Coronary artery (tissue), 2 donors: Measurements from ENCODE around the gene TSPAN17.

Experiments used
- DNase-seq: peaks from one replicate; pipeline ENCODE4 v3.0.0-alpha.2; 2017; ENCODE audit warnings: low spot score
- H3K27ac ChIP-seq, 2 donors: fragments of 200-600 bp; sonication (generic); one replicate each; pipeline ENCODE4 v1.5.1; 2016 to 2019
- H3K4me3 ChIP-seq: fragments of 200-600 bp; sonication (generic); 2 replicates; pipeline ENCODE4 v1.5.1; 2016; ENCODE audit warnings: mild to moderate bottlenecking, moderate library complexity
- CTCF ChIP-seq: fragments of 200-600 bp; sonication (generic); IDR thresholded peaks from one replicate; pipeline ENCODE4 v1.5.1; 2019; ENCODE audit warnings: antibody characterized with exemption

Gene TSPAN17

GRCh38 chr5:176628406-176629228 lies 18.7 kb upstream of the TSPAN17 start:
- no peak for TF ChIP-seq CTCF
- Histone ChIP-seq H3K27ac (no peak overlapping the region), H3K4me3 (no peak overlapping the region)
- no peak for DNase-seq

GRCh38 chr5:176629317-176629852 lies 17.9 kb upstream of the TSPAN17 start:
- H3K4me3 ChIP-seq, result peak overlapping the region; percentile 63

GRCh38 chr5:176629853-176630680 lies 17.2 kb upstream of the TSPAN17 start, which contains the start of the genes EIF4E1B and SNCB:
Gene EIF4E1B, plus strand, starts transcription at chr5:176630675. Its CDS starts 12,113 bp downstream, at chr5:176642788.
Gene SNCB, minus strand, starts transcription at chr5:176630534. Its CDS starts 880 bp downstream, at chr5:176629654.
- no peak for TF ChIP-seq CTCF
- Histone ChIP-seq H3K27ac (no peak within 1 kb of the TSS), H3K4me3 (peak within 1 kb of the TSS; percentile 63)
- no peak for DNase-seq

More at GRCh38 chr5:176629317-176629852, 17.9 kb upstream of the TSPAN17 start:
- TF ChIP-seq CTCF, result no peak
- no peak overlapping the region for H3K27ac ChIP-seq
- DNase-seq, result no peak

GRCh38 chr5:176630681-176631222 lies 16.5 kb upstream of the TSPAN17 start:
- TF ChIP-seq CTCF, result no peak

GRCh38 chr5:176631383-176632200 lies 15.7 kb upstream of the TSPAN17 start:
- no peak for DNase-seq
- H3K4me3 ChIP-seq, result no peak overlapping the region
- H3K27ac ChIP-seq, result no peak overlapping the region
- no peak for TF ChIP-seq CTCF

More at GRCh38 chr5:176630681-176631222, 16.5 kb upstream of the TSPAN17 start:
- no peak for DNase-seq
- Histone ChIP-seq H3K27ac (no peak overlapping the region), H3K4me3 (peak overlapping the region; percentile 63)

- TF ChIP-seq CTCF, result no peak
- DNase-seq, result no peak
- H3K27ac ChIP-seq, result no peak overlapping the region
- H3K4me3 ChIP-seq, result no peak overlapping the region
These were observed 14.5 kb upstream of the TSPAN17 start for GRCh38 chr5:176632745-176633144.
